H1 (cell line): ENCODE data around the gene ERAP2.

Source experiments
- EZH2 ChIP-seq: fragments of 200-600 bp; sonication (generic); IDR thresholded peaks from 2 replicates; pipeline ENCODE4 v1.7.1; 2012; ENCODE audit warnings: low read depth, mild to moderate bottlenecking, moderate library complexity, low read length, inconsistent platforms; ENCODE audit not compliant: severe bottlenecking
- POLR2AphosphoS5 ChIP-seq: IDR thresholded peaks from 2 replicates; pipeline ENCODE4 v1.6.1; 2011; ENCODE audit warnings: low read depth, low read length
- SUZ12 ChIP-seq: fragments of 200-600 bp; sonication (generic); IDR thresholded peaks from 2 replicates; pipeline ENCODE4 v1.6.1; 2012; ENCODE audit warnings: mild to moderate bottlenecking, inconsistent platforms, low read length, moderate library complexity, mixed read lengths
- ZNF274 ChIP-seq: IDR thresholded peaks from 2 replicates; pipeline ENCODE4 v1.7.0; 2012; ENCODE audit warnings: low read length, borderline replicate concordance; ENCODE audit errors: extremely low read depth

- TF ChIP-seq ZNF274, result no peak
- TF ChIP-seq POLR2AphosphoS5, result no peak
- TF ChIP-seq SUZ12, result no peak
- no peak for TF ChIP-seq EZH2
Measured at GRCh38 chr5:96879665-96880064, 3.4 kb downstream of the ERAP2 start.
